ENCODE data around the gene NCOR2.

DNA sequence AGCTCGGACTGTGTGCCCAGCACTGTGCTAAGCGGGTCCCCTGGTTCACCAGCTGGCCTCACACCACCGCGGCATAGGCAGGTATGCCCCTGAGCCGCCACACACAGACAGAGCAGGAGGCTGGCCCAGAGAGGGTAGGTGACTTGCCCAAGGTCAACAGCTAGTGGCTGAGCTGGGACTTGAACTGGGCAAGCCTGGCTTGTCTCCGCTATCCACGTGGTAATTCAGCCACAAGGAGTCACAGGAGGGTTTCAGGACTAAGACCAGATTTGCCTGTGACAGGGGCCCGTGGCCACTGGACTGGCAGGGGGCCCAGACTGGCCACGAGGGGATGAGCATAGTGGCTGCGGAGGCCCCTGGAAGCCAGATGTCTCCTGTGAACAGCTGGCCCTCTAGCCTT is 47.7 kb downstream of the NCOR2 start:
- TF ChIP-seq EZH2 (IDR thresholded peaks at IDR 0.05) (no peak), POLR2AphosphoS5 (IDR thresholded peaks at IDR 0.05; ENCODE audit: borderline replicate concordance, low read depth, low read length) (no peak), FOXP2 (optimal IDR thresholded peaks at IDR 0.05; ENCODE audit: control extremely low read depth, extremely low read length, insufficient read depth) (no peak)

Data from SK-N-MC (cell line).